ENCODE data around the gene CABP7.

Gene CABP7

DNA sequence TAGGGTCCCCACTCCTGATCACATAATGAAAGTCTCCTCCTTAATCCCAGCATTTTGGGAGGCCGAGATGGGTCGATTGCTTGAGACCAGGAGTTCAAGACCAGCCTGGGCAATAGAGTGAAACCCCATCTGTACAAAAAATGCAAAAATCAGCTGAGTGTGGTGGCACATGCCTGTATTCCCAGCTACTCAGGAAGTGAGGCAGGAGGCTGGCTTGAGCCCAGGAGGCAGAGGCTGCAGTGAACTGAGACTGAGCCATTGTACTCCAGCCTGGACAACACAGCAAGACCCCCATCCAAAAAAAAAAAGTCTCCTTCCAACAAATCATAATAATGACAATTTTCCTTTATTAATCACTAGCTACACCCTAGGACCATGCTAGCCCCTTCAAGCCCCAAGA, 31.9 kb downstream of the CABP7 start:
- TF ChIP-seq, protein P1, sequence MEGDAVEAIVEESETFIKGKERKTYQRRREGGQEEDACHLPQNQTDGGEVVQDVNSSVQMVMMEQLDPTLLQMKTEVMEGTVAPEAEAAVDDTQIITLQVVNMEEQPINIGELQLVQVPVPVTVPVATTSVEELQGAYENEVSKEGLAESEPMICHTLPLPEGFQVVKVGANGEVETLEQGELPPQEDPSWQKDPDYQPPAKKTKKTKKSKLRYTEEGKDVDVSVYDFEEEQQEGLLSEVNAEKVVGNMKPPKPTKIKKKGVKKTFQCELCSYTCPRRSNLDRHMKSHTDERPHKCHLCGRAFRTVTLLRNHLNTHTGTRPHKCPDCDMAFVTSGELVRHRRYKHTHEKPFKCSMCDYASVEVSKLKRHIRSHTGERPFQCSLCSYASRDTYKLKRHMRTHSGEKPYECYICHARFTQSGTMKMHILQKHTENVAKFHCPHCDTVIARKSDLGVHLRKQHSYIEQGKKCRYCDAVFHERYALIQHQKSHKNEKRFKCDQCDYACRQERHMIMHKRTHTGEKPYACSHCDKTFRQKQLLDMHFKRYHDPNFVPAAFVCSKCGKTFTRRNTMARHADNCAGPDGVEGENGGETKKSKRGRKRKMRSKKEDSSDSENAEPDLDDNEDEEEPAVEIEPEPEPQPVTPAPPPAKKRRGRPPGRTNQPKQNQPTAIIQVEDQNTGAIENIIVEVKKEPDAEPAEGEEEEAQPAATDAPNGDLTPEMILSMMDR (IDR thresholded peaks at IDR 0.05) = no peak

DNA sequence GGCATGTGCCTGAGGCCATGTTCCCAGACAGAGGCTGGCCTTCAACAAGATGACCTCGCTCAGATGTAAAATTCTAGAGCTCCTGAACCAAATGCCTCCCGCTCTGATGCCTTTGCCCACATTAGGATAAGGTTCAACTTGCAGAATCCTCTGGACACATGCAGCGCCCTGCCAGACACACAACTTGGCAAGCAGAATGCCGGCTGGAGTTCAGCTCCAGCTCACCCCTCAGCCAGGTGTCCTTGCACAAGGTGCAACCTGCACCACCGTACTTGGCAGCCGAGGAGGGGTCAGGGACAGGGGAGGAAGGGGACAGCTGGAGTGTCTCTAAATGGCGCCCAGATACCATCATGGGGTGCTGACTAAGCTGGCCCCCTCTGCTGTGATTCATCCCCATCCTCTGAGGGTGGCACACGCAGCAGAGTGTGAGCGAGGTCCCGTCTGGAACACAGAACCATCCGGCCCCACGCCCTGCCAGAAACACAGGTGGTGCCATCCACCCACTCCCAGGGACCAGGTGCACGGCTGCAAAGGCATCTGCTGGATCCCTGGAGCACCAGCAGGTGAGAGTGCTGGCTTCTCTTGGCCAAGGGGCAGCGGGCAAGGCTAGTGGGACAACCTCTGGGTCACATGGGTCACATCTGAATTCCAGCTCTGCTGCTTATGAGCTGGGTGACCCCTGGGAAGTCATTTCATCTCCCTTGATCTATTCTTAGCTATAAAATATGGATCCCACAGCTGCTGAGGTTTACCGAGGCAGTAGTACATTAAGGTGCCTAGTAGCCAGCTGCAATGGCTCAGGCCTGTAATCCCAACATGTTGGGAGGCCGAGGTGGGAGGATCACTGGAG, 34.2 kb downstream of the CABP7 start:
- TF ChIP-seq, protein P1 (IDR thresholded peaks at IDR 0.05) = no peak

DNA sequence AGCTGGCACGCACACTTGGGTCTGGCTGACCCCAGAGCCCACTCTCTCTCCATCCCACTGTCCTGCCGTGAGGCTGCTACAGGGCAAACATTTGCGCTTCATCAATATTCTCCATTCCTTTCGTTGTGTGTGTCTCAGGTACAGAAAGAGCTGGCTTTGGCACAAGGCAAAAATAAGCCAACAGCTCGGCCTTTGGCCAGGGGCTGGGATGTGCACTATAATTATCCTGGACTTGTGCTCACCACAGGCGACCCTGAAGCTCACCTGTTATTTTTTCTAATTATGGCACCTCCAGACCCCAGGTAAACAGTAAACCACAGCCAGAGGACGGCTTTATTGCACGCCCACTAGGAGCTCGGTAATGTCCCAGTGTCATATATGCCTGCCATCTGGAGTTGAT, 36.1 kb downstream of the CABP7 start:
- TF ChIP-seq, protein P1 (IDR thresholded peaks at IDR 0.05) = no peak

DNA sequence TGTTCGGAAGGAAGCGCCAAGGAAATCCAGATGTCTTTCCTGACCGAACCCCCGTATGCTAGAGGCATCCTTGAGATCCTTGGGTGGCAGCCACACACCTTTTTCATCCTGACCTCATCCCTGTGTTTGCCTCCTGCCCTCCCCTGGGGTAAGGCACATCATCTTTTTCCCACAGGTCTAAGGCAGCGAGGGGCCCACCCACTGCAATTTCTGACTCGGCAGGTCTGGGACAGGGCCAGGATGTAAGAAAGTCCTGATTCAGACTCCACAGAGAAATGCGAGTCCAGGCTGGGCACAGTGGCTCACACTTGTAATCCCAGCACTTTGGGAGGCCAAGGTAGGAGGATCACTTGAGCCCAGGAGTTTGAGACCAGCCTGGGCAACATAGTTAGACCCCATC, 36.5 kb downstream of the CABP7 start:
- TF ChIP-seq, protein P1 (IDR thresholded peaks at IDR 0.05) = no peak

DNA sequence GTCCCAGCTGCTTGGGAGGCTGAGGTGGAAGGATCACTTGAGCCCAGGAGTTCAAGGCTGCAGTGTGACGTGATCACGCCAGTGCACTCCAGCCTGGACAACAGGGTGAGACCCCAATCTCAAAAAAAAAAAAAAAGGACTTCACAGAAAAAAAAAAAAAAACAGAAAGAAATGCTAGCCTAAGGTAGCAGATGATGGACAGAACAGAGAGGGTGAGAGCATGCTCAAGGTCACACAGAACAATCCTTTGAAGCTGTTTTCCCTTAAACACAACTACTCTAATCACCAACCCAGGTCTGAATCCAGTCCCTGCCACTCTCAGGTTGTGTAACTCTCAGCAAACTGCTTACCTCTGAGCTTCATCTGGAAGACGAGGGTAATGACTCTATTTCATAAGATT, 37.3 kb downstream of the CABP7 start:
- TF ChIP-seq, protein P1 (IDR thresholded peaks at IDR 0.05) = no peak

DNA sequence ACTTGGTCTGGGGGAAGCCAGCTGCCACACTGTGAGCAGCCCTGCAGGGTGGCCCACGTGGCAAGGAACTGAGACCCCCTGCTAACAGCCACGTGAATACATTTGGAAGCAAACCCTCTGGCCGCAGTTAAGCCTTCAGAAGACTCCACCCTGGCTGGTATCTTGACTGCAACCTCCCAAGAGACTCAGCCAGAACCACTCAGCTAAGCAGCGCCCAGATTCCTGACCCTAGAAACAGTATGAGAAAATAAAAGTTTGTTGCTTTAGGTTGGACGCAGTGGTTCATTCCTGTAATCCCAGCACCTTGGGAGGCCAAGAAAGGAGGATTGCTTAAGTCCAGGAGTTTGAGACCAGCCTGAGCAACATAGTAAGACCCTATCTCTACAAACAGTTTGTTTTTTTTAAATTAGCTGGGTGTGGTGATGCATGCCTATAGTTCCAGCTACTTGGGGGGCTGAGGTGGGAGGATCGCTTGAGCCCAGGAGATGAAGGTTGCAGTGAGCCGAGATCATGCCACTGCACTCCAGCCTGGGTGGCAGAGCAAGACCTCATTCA, 38.3 kb downstream of the CABP7 start:
- TF ChIP-seq, protein P1 (IDR thresholded peaks at IDR 0.05) = no peak

DNA sequence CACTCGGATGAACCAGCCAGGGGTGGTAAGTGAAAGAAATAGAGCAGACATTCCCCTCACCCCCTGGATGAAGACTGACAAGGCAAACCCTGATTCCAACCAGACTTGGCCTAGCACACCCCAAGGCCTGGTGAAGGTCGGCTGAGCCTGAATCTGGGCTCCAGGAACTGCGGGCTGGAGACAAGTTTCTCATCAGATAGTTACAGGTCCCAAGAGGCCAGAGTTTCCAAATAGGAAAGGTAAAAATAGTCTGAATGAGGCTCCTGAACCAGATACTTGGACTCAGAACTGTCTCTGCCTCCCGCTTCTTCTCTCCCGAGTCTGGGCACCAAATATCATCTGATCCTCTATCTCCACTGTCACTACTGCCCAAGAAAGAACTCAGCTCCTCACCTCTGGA, 39.2 kb downstream of the CABP7 start:
- TF ChIP-seq, protein P1 (IDR thresholded peaks at IDR 0.05) = no peak
